ENCODE data around the gene RCSD1.

DNA sequence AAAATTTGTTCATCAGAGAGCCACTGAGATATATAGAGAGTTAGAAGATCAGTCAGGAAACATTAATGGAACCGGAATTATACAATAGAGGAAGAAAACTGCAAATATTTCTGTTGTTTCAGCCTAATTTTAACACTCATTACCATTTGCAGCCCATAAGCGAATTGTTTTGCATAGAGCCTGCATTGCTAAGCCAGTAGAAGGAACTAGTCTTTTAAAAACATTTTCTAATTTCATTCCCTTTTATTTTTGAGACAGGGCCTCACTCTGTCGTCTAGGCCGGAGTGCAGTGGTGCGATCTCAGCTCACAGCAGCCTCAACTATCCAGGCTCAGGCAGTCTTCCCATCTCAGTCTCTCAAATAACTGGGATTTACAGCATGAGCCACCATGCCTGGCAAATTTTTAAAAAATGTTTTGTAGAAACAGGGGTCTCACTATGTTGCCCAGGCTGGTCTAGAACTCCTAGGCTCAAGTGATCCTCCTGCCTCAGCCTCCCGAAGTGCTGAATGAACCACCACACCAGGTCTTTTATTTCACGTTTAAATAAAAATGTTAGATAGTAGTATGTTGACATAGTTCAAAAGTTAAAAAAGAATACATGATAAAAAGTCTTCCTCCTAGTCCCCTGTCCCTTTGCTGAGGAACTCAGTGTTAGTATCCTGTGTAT, 117.1 kb downstream of the RCSD1 start:
- TF ChIP-seq, protein P1, sequence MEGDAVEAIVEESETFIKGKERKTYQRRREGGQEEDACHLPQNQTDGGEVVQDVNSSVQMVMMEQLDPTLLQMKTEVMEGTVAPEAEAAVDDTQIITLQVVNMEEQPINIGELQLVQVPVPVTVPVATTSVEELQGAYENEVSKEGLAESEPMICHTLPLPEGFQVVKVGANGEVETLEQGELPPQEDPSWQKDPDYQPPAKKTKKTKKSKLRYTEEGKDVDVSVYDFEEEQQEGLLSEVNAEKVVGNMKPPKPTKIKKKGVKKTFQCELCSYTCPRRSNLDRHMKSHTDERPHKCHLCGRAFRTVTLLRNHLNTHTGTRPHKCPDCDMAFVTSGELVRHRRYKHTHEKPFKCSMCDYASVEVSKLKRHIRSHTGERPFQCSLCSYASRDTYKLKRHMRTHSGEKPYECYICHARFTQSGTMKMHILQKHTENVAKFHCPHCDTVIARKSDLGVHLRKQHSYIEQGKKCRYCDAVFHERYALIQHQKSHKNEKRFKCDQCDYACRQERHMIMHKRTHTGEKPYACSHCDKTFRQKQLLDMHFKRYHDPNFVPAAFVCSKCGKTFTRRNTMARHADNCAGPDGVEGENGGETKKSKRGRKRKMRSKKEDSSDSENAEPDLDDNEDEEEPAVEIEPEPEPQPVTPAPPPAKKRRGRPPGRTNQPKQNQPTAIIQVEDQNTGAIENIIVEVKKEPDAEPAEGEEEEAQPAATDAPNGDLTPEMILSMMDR (IDR thresholded peaks at IDR 0.05; ENCODE audit: poor library complexity), result no peak
- TF ChIP-seq EZH2 (IDR thresholded peaks at IDR 0.05; ENCODE audit: borderline replicate concordance), result no peak

All from hepatocyte (in vitro differentiated cells).